ENCODE measurements around the gene CCDC74A. TPM values are rescaled to one million over a fixed set of nuclear protein-coding genes. Genes with fewer than 3 reads are reported as not detected.
"Not testable (repeated sequence)": the region's sequence is repeated elsewhere in the genome, so short reads cannot be mapped to it uniquely, and the experiment has no call there.

Gene CCDC74A
- total RNA-seq, 1 experiment from 2014 or later, result not detected

GRCh38 chr2:131556998-131557397 is 29.3 kb downstream of the CCDC74A start:
- no peak for DNase-seq (ENCODE audit: low read depth)

GRCh38 chr2:131557558-131558321 is 30.1 kb downstream of the CCDC74A start:
- no peak for DNase-seq (ENCODE audit: low read depth)

GRCh38 chr2:131566371-131566770 is 38.7 kb downstream of the CCDC74A start:
- DNase-seq (ENCODE audit: low read depth), result no peak

- no peak for DNase-seq (ENCODE audit: low read depth)
Measured at GRCh38 chr2:131567891-131568290, 40.2 kb downstream of the CCDC74A start.

- DNase-seq (ENCODE audit: low read depth), result not testable (repeated sequence)
Measured at GRCh38 chr2:131568401-131568800, 40.7 kb downstream of the CCDC74A start.

GRCh38 chr2:131572175-131572574 is 44.5 kb downstream of the CCDC74A start:
- no peak for DNase-seq (ENCODE audit: low read depth)

- no peak for DNase-seq (ENCODE audit: low read depth)
Measured at GRCh38 chr2:131577812-131578211, 50.1 kb downstream of the CCDC74A start.

- no peak for DNase-seq (ENCODE audit: low read depth)
Measured at GRCh38 chr2:131580187-131580586, 52.5 kb downstream of the CCDC74A start.

Other genes with a start within 250 kb of the CCDC74A start
- not detected in 2 replicates for gene RAB6D, start 163.7 kb upstream of the CCDC74A start, total RNA-seq (2014; rRNA removed; shearing (Covaris generic))
- 2.9 and 3.0 TPM in 2 replicates for gene TUBA3D, start 51.8 kb upstream of the CCDC74A start, total RNA-seq (2014; rRNA removed; shearing (Covaris generic))
- gene MZT2A, start 35.5 kb upstream of the CCDC74A start, total RNA-seq (2014; rRNA removed; shearing (Covaris generic)), result 135 and 175 TPM in 2 replicates

All from HT1080 (cell line).